NCI-H2107 treated with DMSO at 0.1 percent for 48 hours (cell line): ENCODE data around the gene ENDOD1.

Experiments used
- DNase-seq: peaks from one replicate; lab custom pipeline; 2025; ENCODE audit not compliant: unreplicated experiment; lab: John Stamatoyannopoulos, UW

The ENDOD1 gene

DNA sequence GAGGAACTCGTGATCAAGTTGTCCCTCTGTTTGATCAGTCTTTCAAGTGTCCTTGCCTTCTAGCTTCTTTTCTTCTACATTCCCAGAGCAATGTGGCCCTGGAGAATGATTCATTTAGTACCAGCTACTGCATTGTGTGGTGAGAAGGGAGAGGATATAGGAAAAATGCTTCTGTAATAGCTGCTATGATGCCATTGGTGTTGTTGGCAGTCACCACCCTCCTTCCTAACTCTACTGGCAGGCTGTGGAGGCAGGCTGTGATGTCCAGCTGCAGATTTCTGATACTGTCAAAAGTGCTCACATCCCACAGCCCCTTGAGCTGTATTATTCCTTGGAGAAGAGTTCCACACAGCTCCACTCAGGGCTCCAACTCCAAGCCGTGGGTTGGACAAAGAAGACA lies 52.8 kb downstream of the ENDOD1 start:
- DNase-seq = no peak

DNA sequence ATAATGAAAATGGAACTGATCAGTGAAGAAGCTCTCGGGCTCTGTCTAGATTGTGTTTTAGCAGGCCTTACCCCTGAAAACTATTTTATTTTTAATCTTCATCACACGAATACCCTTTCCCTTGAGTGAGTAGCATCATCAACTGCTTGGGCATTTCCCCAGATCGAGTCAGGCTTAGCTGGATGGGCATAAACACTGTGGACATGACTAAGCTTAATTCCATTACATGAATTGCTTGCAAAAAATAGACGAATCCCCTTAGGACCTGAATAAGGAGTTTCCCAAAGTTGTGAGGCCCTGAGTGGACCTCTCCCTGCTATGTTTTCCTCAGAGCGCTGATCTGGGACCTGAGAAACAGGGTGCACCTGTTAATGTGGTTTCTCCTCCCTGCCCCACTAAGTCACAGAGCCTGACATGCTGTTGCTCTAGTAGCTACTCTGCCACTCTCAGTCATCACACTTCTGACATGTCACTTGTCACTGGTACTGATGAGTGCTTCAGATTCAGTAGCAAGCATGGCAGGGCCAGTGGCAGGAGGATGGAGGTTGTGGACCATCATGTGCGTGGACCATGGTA lies 53.5 kb downstream of the ENDOD1 start:
- no peak for DNase-seq

DNA sequence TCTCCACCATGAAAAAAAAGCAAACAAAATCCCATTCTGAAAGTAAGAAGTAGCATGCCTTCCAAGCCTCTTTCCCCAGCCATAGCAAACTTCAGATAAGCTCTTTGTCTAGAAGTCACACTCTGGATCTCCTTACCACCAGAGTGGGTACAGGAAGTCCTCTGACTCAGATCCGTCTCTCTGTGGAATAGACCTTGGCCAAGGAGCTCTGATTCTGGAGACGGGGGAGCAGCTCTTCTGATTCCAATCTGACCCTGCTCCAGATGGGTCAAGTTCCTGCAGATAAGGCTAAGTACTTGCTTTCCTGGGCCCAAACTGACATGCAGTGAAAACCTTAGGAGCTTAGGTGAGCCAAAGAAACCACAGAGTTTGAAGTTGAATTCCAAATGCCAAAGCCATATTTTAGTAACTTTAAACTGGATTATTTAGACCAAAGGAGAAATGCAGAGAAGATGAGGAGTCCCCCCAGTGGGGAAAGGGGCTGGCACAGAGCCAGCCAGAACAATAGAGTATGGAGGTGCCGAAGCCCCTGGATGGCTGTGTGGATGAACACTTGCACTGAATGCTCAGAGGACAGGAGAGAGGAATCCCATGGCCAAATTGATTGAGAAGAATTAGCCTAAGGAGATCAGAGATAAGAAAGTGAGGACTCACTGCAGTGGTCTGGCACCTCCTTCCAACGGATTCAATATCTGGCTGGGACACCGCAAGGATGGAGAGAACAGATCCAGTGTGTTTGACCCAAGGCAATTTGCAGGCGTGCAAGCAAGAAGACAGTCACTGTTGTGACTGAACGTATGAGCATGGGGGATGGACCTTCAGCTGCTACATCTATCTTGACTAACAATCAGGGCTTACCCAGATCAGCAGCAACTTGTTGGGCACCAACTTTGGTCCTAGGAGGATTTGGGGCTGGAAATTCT lies 54.9 kb downstream of the ENDOD1 start:
- no peak for DNase-seq

DNA sequence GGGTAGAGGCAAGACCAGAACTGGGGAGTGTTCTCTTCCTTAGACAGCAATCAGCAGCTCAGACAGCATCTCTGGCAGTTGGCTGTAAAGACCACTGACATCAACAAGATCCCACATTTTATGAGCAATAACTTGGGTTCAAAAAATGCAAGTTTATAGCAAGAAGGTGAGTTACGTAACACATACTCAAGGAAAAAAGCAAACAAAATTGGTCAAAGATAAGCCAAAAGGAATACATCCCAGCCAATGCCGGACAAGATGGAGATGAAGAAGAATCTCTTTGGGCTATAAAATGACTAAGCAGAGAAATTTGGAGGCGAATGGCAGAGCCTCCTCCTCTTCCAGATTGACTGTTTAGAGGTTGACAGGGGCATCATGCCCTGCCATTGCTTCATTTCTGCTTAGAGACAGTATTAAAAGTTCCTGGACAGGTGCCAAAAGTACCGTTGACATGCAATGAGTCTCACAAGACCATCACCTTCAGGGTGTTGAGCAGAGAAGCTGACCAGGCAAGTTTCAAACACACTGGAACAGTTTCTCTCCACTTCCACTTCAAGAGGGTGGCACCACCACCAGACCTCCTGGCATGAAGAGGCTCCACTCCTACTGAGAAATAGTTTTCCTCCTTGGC lies 55.9 kb downstream of the ENDOD1 start:
- DNase-seq = no peak

DNA sequence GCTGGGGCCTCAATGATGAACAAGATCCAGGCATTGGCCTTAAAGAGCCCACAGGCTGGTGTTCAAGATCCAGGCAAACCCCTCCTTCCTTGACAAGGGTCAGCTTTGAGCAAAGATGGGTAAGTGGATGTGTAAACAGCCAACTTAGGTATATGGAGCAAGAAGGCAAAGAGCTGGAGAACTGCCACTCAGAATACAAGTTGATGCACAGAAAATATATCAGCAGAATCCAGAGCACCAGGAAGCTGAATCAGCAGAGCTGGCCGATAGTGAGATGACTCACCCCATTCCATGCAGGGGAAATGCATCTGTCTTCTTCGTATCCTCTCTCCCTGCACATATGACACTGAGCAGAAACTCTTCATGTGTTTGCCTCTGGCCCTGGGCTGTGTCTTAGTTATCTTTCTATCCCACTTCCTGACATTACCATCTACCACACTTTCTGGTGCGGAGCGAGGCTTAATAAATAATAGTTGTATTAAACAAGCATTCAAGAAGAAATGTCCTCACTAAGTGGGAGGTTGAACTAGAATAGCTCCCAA lies 57.8 kb downstream of the ENDOD1 start:
- no peak for DNase-seq

DNA sequence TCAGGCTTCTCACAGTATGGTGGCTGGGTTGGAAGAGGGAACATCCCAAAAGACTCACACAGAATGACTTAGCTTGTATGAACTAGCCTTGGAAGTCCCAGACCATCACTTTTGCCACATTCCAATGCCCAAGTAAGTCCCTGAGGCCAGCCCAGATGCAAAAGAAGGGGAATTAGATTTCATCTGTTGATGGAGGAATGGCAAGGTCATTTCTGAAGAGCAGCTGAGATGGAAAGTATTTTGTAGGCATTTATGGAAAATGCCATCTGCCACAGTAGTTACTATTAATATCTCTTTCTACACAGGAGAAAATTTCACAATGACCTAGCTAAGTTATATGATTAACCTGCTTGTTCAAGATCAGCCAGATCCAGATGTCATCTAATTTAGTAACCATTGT lies 58.8 kb downstream of the ENDOD1 start:
- DNase-seq = no peak

DNA sequence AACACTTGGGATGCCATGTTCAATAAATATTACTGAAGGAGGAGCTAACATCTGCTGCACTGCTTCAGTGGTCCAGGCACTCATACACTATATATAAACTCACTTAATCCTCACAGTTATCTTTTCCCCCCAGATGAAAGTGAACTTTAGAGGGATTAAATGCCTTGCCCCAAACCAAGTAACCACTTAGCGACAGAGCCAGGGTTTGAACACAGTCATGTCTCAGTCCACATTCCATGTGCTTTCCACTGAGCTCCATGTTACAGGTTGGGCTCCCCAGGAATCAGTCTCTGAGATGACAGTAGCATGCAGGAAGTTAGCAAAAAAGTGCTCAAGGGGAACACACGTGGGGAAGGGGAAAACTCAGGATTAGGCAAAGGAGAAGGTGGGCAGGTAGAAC lies 59.3 kb downstream of the ENDOD1 start:
- no peak for DNase-seq

DNA sequence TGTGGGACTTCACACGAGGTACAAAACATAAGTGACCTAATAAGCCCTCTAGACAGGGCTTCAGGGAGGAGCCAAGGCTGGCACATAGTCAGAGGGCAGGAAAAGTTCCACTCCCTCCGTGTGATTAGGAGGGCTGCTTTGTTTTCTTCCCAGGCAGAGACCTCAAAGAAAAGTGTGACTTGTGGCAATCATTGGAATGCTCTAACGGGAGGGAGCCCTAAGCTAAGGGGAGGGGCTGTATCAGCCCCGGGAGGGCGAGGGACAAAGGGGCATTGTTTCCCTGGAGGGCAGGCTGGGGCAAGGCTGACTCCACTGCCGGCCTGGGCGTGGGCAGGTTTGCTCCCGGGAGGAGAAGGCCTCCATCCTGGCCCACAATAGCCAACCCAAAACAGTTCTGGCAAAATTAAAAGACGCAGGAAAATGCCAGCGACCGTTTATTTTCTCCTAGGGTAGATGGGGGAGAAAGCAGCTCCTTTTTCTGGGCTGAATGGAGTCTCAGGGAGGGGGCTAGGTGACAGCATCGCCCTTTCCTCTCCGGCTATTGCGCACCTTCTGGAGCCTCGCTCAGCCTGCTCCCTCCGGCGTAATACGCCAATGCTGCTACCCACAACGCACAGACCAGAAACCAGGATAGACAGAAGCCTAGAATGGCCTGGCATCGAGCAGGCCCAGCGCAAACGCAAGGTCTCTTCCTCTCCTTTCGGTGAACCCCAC lies 60.2 kb downstream of the ENDOD1 start:
- DNase-seq = no peak

DNA sequence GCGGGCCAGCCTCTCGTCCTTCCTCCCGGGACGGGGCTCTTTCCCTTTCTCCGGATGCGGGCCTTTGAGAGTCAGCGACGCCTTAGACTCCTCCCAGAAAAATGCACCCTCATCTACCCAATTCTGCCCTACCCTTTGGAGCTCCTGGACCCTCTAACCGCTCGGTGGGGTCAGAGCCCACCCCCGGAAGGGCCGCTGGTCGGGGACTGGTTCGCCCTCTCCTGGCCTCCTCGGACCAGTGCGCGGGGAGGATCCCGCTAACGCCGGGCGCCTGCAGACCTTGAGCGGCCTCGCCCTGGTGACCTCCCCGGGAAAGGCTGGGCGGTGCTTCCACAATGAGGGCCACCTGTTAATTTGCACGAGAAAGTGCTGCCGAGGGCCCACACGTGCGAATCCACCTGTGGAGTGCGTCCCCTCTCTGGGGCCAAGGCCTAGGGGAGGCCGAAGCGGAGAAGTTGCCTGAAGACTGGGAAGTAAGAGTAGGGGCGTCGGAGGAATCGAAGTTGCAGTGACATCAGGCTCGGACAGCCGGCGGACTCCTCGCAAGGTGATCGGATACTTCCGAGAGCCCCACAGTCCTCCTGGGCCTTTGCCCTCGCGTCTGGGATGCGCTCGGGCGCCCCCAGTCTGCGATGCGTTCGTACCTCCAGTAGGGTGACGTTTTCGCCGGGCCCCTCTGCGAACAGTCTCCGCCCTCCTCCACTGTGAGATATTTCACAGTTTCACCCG lies 61.5 kb downstream of the ENDOD1 start:
- DNase-seq = peak; percentile 90

DNA sequence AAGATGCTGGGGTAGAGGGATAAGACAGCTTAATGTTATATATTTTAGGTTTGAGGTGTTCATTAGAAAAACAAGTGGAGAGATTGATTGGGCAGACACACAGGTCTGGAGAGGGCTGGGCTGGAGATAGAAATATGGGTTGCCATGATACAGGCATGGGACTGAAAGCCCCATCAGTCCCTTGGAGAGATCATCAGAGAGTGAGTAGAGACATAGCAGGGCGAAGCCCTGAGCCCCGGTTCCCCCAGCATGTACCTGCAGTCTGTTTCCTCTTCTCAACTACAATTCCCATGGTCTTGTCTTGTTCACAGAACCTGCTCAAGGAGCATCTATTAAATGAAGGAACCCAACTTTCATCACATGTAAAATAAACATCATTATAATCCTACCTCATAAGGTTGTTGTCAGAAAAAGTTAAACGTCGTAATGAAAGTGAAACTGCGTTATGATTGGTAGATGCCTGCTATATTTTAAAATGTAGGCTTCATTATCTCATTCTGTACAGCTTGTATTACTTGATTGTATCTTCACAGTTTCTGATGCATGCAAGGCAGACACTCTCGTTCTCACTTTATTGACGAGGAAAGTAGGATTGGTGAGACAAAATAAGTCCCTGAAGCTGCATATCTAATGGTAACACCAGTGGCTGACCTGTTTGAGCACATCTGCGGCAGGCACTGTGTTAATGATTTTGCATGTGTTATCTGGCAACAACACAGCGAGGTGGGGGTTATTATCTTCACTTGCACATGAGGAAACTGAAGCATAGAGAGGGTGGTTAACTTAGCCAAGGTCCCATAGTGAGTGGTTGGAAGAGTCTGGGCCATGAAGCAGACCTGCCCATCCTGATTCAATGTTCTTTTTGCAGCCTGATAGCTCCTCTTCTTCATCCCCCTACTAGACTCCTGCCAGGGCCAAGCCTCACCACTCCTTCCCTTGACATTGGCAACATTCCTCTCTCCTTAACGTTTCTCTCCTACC lies 63.5 kb downstream of the ENDOD1 start:
- DNase-seq = no peak

DNA sequence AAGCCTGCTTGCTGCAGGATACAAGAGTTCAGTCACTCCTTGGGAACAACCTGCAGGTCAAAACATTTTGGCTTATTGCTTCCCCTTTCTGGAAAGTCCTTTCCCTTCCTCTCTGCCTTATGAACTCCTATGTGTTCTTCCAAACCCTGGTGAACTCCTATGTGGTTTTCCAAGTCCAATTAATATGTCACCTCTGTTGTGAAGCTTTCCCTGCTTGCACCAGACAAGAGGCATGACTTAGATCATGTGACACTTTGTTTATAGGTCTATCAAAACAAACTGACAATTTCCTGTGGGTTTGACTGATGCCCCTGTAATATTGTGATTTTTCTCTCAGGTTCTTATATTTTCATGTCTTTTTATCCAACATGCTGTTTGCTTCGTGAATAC lies 64.2 kb downstream of the ENDOD1 start:
- no peak for DNase-seq

DNA sequence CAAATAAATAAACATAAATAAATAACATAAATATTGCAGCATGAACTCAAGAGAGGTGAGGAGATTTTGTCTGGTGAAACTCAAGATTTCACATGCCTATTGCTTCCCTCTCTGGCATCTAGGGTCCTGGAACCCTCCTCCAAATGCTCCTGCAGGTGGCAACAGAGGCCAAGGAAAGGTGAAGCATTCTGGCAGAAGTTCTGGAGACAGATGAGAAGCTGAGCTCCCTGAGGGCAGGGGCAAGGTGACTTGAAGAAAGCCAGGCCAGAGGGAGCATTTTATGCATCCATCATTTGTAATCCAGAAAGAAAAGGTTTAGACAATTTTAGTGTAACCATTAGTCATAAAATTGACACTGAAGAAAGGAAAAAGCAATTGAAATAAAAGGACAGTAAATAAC lies 64.9 kb downstream of the ENDOD1 start:
- peak; percentile 32 for DNase-seq

DNA sequence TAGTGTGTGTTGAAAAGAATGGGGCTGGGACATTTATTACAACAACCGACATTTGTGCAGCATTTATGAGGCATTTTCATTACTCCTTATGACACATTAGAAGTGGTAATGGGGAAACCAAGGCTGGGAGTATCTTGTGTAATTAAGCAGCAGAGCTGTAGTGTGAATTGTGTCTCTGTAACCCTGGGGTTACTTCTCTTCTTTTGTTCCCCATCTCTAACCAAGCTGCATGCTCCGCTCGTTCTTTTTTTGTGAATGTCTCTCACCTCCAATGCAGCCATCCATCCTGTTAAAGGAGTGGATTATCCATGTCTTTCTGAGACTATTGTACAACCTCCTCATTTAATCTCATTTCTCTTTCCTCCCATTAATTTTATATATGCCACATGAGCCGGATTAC lies 65.7 kb downstream of the ENDOD1 start:
- no peak for DNase-seq

DNA sequence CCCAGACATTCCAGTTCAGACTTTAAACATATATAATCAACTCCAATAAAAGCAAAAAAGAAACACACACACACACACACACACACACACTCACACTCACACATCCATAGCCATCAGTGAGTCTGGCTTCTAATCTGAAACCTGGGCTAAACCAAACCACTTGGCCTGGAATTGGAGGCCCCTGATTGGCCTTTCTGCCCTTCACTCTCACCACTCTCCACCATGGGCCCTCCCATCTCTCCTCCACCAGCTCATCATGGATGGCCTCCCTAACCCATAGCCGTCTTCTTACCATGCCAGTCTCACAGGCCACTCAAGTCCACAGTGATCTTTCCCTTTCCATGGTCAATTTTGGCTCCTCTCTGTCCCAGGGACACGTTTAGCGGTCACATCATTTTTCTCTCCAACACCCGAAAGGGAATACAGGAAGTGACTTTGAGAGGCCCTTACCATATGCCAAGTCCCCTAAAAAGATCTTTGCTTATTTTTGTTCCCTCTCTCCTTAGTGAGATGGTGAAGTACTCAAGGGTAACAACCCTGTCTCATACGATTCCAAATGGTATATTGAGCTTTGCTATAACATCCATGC lies 66.6 kb downstream of the ENDOD1 start:
- no peak for DNase-seq

DNA sequence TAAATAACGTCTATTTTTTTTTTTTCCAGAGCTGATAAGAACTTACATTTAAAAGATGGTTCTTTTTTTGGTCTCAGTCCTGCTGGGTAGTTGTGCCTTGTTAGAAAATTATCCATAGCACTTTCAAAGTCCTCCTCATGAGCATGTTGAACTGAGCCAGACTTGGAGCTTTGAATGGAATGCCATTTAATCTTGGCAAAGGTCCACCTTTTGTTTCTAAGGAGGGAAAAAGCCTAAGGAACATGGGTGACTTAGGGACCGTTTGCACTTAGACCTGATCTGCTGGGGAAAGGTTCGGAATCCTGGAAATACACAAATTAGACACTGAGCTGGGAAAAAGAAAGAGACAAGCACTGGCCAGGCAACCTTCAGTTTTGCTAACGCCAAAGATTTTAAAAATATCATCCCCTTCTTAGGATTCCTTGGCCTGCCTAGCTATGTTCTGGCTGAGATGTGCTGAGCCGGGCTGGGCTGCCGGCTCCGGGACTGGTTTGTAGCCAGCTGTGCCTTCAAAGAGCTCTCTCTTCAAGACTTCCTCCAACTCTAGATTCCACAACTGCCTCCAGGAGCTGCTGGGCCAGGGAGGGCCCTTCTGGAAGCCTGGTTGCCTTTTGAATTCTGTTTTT lies 67.4 kb downstream of the ENDOD1 start:
- DNase-seq = no peak

DNA sequence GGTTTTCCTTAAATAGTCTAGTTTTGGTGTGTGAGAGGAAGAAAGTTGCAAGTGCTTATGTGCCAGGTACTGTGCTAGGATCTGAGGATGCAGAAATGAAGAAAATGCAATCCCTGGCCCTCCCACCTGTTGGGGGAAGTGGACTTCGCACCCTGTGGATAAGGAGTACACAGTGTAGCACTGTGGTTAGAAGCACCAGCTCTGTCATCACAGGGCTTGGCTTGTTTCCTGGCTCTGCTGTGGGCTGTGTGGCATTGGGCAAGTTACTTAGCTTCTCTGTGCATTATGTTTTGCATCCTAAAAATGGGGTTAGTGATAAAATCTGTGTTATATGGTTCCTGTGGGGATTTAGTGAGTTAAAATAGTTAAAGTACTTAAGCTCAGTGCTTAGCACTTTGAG lies 68.2 kb downstream of the ENDOD1 start:
- DNase-seq = no peak

DNA sequence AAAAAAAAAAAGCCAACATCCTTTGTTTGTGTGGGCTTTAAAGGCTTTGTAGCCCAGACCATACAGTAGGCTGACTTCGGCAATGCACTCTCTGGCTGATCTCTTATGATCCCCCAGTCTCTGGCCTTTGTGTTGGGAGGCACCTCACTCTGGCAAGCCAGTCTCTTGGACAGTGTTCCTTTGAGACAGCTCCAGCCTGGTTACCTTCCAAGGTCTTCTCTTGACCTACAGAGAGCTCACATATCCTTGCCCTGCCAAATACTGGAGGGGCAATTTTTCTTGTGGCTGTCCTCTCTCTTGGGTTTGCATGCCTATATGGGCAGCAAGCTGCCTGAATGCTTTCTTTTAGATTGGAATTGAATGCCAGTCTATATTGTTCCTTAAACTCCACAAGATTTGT lies 71.6 kb downstream of the ENDOD1 start:
- DNase-seq = no peak

DNA sequence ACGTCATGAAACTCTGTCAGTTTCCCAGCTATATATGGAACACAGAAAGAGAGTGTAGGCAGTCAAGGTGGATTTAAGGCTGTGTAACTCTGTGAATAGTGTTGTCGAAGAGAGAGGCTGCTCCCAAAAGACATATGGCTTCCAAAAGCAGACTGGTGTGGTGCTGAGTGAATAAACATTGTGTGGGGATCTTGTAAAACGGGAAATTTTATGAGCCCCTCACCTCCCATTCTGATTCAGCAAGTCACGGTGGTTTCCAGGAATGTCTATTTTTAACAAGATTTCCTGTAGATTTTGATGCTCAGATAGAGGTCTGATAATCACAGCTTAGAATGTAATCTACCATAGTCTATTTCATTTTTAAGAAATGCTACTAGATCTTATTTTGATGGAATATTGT lies 73.5 kb downstream of the ENDOD1 start:
- no peak for DNase-seq

DNA sequence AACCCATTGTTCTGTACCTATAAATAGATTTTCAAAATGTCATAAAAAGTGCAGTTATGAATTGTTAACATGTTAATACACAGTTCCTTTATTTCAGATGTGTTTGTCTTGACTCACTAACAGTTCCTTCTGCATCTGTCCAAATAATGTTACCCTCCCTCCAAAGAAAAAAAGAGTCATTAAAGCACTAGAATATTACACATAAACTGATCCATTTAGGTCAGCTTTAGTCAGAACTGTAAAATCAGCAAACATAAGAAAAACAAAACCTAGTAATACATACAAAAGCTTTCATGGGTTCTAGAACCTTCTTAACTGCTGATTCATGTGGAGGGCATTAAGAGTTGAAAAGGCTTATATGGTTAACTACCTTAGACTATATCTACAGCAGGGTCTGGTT lies 76.0 kb downstream of the ENDOD1 start:
- DNase-seq = no peak
